GM19240 (cell line): ENCODE data around the gene CPEB4.

ENCODE experiments used
- DNase-seq: peaks from one replicate; pipeline ENCODE4 v3.0.0; 2011; ENCODE audit warnings: low spot score; ENCODE audit not compliant: insufficient read length

CPEB4 gene

GRCh38 chr5:173941102-173941501 is 53.0 kb downstream of the CPEB4 start:
- no peak for DNase-seq

GRCh38 chr5:173941758-173942401 is 53.7 kb downstream of the CPEB4 start:
- no peak for DNase-seq

- no peak for DNase-seq
These were observed 56.4 kb downstream of the CPEB4 start for GRCh38 chr5:173944511-173944910.

DNA sequence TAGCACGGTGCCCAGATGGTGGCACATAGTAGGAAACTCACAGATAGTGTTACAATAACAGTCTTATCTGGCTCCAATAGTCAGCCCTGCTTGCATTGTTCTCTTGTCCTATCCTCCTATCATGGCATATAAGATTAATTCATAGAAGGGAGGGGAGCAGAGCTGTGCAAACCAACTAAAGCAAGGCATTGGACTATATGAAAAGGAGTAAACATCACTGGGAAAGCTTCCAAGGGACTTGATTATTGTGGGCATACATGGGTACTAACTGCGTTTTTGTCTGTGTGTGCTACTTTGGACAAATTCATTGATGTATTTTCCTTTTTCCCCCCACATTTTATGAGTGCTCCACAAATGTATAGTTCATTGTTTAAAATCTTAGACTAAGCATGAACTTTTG is 57.0 kb downstream of the CPEB4 start:
- DNase-seq, result no peak

DNA sequence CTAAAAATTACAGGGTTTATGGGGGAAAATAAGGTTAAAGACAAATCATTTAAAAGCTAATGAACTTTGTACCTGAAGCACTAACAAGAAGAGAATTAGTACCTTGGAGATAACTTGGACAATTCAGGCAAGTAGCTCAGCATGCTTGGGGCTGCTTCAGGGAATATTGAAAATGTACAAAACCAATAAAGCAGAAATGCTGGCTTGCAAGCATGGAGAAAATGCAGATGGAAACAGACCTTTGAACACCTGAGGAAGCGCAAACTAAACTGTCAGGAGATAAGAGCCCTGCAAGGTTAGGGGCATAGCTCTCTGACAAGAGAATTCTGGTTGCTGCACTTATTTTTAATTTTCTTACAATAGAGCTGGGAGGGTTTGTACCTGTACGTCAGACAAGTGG is 58.2 kb downstream of the CPEB4 start:
- no peak for DNase-seq

DNA sequence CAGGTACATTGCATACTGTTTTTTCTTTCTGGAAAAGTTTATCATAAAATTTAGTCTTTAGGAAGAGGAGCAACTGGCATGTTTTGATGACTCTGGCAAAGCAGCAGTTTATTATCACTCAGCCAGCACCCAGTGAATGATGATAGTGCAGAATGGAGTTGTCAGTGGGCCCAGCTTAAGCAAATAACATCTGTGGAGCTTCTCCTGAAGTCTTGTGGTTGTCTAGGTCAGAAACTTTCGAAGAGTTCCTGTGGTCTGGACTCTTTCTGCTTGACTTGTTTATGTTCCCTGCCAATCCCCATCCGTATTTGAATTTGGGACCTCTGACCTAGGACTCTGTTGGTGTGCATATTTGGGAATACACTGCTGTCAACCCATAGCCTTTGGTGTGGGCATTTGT is 62.7 kb downstream of the CPEB4 start:
- no peak for DNase-seq

DNA sequence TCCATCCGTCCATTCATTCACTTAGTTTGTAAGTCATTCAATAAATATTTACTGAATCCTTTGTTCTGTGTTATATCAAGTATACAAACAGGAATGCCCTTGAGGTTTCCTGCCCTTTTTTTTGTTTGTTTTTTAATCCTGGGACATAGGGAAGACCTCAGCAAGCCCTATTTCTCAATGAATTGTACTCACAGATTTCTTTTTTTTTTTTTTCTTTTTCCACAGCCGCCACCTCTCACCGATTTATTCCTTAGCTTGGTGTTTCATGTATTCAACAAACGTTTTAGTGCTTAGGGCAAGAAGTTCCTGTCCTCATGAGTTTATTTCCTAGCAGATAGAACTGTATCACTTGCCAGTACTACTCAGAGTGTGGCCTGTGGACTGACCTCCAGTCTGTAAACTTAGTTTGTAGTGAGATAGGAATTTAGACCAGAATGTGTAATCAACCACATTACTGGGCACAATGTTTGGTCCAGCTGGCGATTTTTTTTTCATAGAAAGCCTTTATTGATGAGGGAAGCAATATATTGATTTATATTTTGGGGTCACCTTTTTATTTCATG is 65.5 kb downstream of the CPEB4 start:
- no peak for DNase-seq

DNA sequence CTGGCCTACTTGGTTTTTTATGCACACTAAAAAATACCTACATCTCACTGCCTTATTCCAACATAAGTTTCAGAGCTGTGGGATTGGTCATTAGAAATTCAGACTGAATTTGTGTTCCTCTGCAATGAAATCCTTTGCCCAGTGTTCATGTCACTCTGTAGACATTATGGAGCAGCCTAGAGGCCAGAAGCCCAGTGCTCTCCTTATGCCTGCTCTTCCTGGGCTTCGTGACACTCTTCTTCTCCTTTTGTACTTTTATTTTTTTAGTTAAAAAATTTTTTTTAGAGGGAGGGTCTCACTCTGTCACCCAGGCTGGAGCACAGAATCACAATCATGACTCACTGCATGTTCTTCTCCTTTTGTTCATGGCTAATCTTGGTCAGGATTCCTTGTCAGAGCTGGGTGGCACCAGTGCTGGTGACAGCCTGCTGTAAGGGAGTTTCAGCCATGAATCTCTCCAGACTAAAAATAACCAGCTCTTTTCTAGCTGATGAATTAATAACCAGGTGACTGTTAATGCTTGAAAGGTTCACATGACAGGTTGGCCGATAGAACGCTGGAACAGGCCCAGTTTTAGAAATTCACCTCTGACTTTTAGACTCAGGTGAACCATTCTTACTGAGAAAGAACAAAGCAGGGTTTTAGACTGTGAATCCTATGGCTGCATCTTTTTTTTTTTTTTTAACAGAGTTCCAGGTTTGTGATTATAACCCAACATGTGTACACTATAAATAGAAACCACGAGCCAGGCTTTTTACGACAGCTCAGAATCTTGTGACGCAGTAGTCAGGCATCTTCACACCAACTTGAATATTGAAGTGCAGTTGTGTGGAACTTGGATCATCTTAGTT is 66.7 kb downstream of the CPEB4 start:
- DNase-seq, result no peak

DNA sequence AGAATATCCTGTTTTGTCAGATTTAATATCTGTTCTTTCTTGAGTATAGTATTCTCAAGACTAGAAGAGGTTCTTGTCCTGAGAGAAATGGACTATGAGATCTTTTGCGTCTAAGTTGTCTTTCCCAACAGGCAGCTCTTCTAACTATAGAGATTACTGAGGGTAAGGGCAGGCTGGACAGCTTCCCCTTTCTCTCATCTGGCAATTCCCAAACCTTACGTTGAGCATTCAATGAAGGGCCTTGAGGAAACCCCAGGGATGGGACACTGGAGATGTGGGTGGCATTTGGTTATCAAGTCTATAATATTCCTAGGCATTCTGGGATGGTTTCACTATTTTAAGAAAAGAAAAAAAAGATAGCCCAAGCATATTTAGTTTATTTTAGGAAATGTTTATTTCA is 72.8 kb downstream of the CPEB4 start:
- DNase-seq, result no peak

- no peak for DNase-seq
These were observed 73.3 kb downstream of the CPEB4 start for GRCh38 chr5:173961418-173961817.

DNA sequence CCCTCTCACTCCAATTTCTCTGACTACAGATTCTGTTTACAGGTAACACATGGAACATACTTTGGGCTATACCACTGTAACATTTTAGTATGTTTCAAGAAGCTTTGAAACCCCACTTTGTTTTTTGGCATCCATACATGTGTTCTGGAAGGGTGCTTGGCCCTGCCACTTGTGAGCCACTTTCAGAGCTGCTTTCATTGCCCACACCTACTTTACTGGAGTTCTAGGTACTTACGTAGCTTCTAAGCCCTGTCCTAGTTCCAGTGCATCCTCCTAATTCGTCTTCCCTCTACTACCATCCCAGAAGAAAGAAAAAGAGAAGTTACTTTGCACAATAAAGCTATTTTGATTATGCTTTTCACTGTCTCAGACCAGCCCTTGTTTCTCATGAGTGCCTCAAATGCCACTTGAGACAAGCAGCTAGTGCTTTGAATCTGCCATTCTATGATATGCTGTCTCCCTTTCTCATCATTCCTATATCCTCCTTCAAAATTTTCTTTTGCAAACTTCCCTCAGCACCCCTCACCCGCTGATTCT is 74.4 kb downstream of the CPEB4 start:
- no peak for DNase-seq

DNA sequence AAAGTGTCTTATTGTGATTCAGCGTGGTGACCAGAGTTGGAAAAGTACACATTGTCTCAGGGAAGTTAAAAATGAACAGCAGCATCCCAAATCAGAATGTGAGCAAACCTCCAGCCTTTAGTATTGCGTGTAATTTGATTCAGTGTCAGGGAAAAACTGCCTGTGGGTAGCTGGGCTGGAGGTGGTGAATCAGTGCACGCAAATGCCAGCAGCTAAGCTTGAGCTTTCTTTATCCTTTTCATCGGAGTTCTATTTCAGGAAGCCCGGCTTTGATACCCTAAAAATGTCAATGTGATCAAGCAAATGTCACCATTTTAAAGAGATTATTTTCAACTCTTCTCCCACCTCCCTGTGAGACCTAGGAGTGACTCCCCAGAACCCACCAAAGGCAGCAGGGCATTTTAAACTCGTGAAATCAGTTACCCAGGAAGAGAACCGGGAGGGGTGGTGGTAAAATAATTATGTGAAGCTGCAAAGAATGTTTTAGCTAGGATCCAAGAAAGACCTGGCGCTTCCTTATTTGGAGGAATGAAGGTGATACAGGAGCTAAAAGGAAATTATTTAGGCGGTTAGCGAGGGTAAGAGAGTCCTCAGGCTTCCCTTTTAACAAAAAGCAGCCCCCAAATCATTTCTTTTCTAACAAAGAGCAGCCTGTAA is 75.2 kb downstream of the CPEB4 start:
- no peak for DNase-seq

DNA sequence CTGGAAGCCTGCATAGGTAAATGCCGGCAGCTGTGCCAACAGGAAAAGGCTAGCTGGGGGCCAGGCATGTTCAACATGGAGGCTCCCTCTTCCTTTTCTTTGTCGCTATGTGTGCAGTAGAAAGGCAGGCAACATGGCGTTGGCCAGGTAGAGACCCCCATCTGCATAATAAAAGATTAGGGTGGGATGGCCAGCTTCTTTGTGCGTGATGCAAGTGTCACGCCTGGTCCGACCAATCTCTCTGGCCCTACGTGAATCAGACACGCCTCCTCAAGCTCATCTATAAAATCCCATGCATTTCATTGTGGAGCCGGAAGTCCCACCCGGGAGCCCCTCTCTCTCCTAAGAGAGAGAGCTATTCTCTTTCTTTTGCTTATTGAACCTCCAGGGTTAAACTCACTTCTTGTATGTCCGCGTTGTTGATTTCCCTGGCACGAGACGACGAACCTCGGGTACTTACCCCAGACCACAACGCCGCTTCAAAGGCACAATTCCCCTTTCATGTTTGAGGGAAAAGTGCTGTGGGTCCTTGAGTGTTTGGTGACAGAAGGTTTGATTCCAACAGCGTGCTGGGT is 75.8 kb downstream of the CPEB4 start:
- no peak for DNase-seq

- DNase-seq, result no peak
These were observed 76.4 kb downstream of the CPEB4 start for GRCh38 chr5:173964506-173964905.

DNA sequence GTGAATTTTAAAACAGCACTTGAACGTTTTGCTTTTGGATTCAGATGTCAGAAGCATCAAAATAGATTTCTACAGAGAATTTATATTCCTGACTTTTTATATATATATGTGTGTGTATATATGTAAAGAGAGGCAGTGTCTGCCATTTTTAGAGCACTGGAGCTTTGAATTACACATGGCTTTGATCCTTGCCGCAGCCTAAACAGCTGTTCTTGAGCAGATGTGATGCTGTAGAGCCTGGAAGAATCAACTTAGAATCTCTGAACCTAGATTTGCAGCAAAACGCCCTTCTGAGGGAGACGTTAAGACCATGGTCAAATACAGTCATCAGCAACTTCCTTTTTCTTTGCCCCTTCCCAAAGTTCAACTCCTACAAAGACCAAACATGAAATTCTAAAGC is 79.1 kb downstream of the CPEB4 start:
- DNase-seq, result no peak

- DNase-seq, result no peak
These were observed 80.1 kb downstream of the CPEB4 start for GRCh38 chr5:173968154-173968797.

DNA sequence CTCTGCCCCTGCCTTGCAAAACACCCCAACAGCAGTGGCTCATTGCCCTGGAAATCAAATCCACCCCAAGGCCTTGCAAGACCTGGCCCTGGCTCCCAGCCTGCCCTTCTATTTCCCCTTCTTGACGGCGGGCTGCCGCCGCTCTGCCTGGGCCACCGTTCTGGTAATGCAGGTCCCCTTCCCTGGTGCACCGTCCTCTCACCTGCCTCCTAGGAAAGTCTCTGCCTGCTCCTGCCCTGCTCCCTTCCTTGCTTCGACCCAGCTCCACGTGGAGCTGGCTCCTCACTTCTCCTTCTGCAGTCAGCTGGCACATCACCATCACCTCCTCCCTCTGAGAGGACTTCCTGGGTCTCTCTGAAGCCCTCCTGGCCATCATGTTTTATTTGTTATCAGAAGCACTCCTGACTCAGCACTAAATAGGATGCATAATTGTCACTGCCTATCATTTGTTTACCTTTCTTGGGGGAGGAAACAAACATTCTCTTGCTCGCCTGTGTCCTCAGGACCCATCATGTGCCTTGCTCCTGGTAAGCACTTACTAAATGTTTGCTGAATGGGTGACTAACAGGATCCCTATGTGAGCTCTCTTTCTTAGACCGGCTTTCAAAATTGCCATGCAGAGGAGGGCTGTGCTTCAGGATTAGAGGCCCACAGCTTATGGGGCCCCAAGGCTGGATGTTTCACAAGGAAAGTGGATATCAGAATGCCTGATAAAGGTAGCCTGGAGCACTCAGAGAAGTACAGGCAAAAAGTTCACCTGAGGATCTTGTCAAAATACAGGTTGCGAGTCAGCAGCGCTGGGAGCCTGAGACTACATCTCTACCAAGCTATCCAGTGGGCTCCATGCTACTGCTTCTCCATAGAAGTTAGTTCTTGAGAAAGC is 81.3 kb downstream of the CPEB4 start:
- DNase-seq, result no peak

- no peak for DNase-seq
These were observed 82.9 kb downstream of the CPEB4 start for GRCh38 chr5:173970878-173971650.

DNA sequence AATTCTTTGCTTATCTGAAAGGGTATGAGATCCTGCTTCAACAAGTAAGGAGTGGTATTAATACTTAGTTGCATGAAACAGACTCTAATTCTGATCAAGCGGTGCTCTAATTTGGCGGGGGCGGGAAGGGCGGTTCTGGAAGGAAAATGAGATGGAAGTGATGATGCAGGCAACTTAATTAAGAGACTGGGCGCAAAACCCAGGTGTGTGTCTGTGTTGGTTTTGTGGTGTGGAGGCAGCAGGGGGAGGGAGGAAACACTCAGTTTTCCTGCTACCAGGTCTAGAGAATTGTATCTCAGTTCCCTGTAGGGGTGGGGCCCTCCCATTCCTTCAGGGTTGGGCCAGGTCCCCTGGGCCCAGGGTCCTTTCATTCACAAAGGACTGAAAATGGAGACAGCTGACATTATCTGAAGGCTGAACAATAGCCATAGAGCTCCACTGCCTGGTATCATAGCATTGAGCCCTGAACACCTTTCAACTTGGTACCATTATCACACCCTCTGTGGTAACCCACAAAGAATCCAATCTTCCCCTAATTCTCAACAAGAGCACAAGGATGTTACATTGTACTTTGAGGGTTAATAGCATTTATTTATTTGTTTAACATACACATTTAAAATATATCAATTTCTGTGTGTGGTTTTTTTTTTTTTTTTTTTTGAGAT is 83.7 kb downstream of the CPEB4 start:
- DNase-seq, result no peak
